ENCODE measurements around the gene RBFOX2.
"Not testable (repeated sequence)": the region's sequence is repeated elsewhere in the genome, so short reads cannot be mapped to it uniquely, and the experiment has no call there.

The RBFOX2 gene

DNA sequence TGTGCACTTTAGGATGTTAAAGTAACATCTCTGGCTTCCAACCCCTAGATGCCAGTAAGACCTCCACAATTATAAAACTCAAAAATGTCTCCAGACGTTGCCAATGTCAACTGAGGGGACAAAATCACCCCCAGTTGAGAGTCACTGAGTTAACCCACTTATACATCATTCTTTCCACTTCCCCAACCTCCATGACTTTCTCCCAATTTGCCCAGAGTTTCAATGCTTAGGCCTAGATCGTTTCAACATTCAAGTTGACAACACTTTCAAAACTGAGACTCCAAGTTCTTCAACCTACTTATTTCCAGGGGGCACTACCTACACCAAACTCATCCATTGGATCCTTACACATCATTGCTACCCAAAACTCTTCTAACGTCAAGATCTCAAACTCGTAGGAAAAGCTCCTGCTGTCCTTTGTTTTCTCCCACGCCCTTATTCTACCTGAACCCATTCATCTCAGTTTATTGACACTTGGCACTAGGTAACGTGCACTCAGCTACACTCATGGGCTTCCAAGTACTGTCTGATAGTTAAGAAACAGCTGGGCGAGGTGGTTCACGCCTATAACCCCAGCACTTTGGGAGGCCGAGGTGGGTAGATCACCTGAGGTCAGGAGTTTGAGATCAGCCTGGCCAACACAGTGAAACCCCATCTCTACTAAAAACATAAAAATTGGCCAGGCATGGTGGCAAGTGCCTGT is 24.5 kb downstream of the RBFOX2 start:
- no peak for DNase-seq

DNA sequence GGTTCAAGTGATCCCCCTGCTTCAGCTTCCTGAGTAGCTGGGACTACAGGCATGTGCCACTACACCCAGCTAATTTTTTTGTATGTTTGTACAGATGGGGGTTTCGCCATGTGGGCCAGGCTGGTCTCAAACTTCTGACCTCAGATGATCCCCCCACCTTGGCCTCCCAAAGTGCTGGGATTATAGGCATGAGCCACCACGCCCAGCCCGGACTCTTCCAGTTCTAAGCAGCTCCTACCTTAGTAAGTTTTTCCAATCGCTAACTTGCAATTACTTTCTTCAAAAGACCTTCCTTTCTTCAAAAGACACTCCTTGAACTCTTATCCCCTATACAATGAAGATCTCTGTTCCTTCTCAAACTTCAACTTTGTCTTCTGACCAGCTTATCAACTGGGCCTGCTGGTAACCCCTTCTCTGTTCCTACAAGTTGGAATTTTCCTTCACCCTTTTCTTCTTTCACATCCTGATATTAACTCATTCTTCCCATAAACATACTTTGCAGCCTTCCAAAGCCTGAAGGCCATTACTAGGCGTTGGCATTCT is 25.8 kb downstream of the RBFOX2 start:
- no peak for DNase-seq

DNA sequence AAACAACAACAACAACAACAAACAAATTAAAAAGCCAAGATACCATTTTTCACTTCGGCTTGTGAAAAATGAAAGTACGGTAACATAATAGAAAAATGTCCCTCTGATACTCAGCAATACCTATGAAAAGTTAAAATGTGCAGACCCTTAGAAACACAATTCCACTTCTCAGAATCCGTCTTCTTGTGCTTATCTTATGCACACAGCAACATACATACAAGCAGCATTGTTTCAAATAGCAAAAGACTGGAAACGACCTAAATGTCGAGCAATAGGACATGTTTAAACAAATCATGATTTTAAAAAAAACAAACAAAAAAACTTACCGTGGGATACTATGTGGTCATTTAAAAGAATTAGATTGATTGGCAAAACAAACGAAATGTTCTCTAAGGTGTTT is 26.5 kb downstream of the RBFOX2 start:
- no peak for DNase-seq

DNA sequence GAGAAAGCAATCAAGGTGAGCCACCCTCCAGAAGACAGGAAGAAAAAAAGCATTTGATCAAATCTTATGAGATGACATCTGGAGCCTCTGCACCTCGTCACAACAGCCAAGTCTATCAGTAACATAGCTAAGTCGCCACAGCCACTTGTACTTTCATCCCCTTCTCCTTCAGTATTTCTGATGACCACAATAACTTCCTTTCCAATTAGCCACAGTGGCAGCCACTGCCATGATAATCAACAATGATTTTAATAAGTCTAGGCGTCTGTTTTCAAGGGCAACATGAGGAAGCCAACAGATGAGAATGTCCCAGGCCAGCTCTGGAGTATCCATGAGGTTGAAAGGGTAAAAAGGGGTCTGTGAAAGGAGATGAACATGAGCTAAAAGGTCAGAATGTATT is 29.9 kb downstream of the RBFOX2 start:
- no peak for DNase-seq

GRCh38 chr22:35997438-35997837 is 31.2 kb downstream of the RBFOX2 start:
- DNase-seq = no peak

DNA sequence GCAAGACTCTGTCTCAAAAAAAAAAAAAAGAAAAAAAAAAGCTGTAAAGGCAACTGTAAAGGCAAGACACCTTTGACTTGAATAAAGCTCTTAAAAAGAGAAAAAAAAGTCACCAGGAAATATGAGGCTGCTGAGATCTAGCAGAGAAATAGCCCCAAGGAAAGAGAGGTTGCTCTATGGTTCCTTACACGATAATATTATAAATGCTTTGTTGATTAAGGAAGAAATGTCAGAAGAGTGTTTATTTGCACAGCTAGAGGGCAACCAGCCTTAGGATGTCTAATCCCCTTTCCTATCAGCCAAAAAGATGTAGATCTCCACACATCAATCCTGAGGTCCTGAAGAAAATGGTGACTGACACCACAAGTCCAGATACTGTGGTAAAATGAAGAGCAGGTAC is 32.0 kb downstream of the RBFOX2 start:
- DNase-seq = no peak

DNA sequence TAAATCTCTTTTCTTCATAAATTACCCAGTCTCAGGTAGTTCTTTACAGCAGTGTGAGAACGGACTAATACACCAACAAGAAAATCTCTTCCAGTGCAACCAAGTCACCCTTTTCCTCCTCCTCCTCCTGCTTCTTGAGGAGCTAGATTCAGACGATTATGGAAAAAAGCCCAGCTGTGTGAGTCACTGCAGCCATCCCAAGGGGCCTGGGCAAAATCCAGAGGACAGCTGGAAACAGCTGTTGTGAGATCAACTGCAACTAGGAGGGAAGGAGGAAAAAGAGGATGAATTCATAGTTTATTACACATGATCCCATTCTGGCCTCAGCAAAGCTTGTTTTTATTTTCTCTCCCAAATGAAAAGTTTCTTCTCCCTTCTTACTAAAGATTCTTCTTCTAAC is 32.9 kb downstream of the RBFOX2 start:
- no peak for DNase-seq

- DNase-seq = no peak
Observed at GRCh38 chr22:35995348-35995747, 33.3 kb downstream of the RBFOX2 start.

GRCh38 chr22:35993727-35994126 is 34.9 kb downstream of the RBFOX2 start:
- DNase-seq = not testable (repeated sequence)

DNA sequence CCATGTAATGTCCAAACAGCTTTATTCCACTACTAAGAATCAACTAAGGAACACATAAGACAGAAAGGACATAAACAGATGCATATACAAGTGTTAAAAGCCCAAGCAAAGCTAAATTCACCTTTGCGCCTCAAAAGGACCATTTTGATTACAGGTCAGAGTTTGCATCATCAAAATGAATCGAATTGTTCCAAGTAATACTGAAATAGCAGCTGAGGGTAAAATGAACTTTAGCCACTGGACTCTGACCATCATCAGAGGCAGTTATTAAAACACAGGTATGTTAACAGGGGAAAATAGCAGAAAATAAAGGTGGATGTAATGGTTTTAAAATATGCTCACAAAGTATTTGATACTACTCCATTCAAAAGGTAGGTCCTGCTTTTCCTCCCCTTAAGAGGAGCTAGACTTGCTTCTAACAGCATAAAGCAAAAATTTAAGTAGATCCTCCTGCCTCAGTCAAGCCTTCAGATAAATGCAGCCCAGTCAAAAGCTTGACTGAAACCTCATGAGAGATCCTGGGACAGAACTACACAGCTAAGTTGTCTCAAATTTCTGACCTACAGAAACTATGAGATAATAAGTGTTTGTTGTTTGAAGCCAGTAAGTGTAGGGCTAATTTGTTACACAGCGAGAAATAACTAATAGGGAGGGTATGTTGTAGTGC is 35.4 kb downstream of the RBFOX2 start:
- no peak for DNase-seq

- no peak for DNase-seq
Observed at GRCh38 chr22:35991168-35991567, 37.5 kb downstream of the RBFOX2 start.

DNA sequence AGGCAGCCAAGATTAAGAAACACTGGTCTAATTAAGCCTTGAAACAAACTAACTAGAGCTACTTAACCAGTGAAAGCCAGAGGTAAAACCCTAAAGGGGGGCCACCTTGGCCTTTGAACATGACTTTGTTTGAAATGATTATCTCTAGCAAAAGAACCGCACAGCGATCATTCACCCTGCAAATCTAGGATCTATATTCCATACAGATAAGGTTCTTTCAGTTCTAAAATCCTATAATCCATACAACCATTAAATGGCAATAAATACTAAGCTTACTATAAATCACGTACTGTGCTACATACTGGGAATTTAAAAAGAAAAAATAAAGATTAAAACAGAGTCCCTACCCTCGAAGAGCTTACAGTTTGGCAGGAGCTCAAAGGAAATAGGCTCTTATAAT is 40.6 kb downstream of the RBFOX2 start:
- DNase-seq = no peak

DNA sequence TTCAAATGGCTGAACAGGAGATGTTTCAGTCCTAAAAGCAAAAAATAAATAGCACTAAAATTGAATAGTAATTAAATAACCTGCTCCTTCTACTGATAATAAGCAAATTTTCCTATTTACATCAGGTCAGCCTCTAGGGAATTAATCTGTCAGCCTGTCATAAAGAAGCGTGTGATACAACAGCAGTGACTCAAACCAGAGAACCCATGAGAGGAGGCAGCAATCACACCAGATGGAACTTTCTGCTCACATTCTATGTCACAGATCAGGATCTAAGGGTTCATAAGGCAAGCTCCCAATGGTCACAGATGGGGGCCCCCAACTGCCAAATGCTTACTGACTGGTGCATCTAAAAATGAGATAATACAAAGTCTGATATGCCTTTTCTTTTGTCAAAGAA is 41.1 kb downstream of the RBFOX2 start:
- DNase-seq = no peak

DNA sequence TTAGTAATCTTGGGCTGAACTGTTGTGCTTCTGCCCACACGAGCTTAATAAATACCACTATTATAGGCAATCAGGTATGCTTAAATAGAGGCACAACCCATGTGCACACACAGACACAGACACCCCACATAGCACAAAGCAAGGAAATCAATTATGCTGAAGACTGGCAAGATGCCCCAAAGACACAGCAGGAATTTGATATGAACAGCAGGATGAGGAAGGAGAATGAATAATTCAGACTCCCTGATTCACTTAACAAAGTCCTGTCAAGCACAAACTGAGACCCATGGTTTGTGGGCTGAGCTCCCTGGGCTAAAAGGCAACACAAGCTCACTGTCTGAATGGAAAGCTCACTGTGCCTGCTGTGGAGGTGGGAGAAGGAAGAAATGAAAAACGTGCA is 42.5 kb downstream of the RBFOX2 start:
- DNase-seq = no peak

DNA sequence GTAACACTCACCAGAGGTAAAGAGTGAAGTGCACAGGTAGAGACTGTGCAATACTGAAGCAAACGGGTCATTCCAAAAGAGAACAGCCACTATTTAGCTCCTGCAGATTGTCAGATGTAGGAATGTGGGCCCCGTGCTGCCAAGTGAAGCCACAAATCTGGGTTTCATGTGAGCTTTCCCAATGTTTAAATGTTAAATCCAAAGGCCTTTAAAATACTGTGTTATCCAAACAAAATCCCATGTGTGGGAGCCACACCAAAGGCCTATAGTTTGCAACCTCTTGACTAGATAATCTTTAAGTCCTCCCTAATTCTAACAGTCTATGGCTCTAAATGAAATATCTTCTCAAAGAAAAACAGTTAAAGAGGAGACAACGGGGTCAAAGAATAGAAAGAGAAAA is 43.3 kb downstream of the RBFOX2 start:
- no peak for DNase-seq

- no peak for DNase-seq
Observed at GRCh38 chr22:35984183-35985175, 44.1 kb downstream of the RBFOX2 start.

GRCh38 chr22:35981900-35982299 is 46.7 kb downstream of the RBFOX2 start:
- DNase-seq = no peak

- no peak for DNase-seq
Observed at GRCh38 chr22:35978889-35979288, 49.7 kb downstream of the RBFOX2 start.

DNA sequence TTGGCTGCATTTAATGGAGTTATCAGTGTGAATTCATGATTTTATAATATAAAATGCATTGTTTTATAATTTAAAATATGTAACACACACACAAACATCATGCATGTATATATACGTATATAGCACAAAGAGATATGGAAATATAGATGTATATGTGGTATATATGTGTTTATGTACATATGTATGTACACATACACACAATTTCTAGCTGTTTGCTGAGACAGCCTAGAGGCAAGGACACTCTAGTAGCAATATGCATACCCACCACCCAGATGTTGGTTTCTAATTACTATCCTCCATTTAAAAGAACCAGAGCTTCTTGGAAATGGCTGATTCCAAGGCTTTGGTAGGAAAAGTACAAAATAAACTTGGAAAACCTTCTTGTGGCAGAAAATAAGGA is 50.4 kb downstream of the RBFOX2 start:
- DNase-seq = no peak

- no peak for DNase-seq
Observed at GRCh38 chr22:35977136-35977535, 51.5 kb downstream of the RBFOX2 start.

DNA sequence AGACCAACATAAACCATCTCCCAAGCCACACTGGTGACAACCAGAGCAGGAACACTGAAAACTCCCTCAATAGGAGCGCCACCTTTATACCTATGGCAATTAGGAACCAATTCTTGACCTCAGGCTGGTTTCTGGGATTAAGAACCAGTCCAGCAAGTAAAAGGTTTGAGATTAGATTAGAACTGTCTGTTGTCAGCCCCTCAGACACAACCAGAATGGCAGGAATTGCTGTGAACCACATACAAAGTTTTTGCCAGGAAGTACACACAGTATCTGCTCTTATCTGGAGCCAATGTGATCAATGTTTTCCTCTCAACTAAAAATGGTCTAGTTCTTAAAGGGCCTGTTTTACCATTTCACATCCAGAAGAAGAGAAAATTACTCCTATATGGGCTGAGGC is 55.2 kb downstream of the RBFOX2 start:
- no peak for DNase-seq

DNA sequence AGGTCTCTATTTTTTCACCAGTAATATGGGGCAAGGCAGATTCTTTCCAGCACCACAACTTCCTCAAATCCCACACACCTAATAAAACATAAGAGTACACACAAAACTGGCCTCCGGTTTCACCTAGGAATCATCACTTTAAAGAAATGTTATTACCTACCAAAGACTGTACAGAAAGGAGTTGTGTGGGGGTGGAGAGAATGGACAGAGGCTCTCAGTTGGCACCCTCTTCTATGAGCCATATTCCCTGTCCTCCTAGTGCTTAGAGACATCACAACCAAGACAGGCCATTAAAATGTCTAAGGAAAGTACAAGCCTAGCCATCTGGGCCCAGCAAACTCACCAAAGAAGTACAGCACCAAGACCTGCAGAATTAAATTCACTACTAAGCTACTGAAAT is 56.1 kb downstream of the RBFOX2 start:
- no peak for DNase-seq

GRCh38 chr22:35971456-35972119 is 57.0 kb downstream of the RBFOX2 start:
- DNase-seq = no peak
